Omental fat pad (tissue), 4 donors: ENCODE results near the gene DST. TPM values are rescaled to one million over a fixed set of nuclear protein-coding genes. Genes with fewer than 3 reads are reported as not detected.

ENCODE experiments used
- ATAC-seq: fragments of 150-250 bp; one replicate; pipeline ENCODE4 v1.9.1; 2016; ENCODE audit warnings: mild to moderate bottlenecking, moderate library complexity; ENCODE audit not compliant: low FRiP score
- DNase-seq: peaks from one replicate; pipeline ENCODE4 v3.0.0-alpha.2; 2019; ENCODE audit warnings: low spot score
- CTCF ChIP-seq, 3 donors: fragments of 450-650 bp; IDR thresholded peaks; one replicate each; pipeline ENCODE4 v1.5.1; 2016 to 2017; ENCODE audit warnings: antibody characterized with exemption in 3 of 3, mild to moderate bottlenecking in 3 of 3, moderate library complexity in 2 of 3
- total RNA-seq, 4 donors: library from RNA; depleted of rRNA; stranded (reverse); fragments of >200 nt; gene quantifications; one replicate each; pipeline ENCODE4 v1.1.0, GENCODE V29; 2016

DST gene
- total RNA-seq, 4 donors from 2014 or later = 126 to 371 (median 160) TPM

GRCh38 chr6:56551409-56552120 is 91.1 kb downstream of the DST start:
- no peak for TF ChIP-seq CTCF (IDR thresholded peaks at IDR 0.05)
- ATAC-seq (no peak), DNase-seq (no peak)

GRCh38 chr6:56550301-56550700 is 92.4 kb downstream of the DST start:
- DNase-seq (no peak), ATAC-seq (no peak)
- TF ChIP-seq CTCF (IDR thresholded peaks at IDR 0.05) = no peak

GRCh38 chr6:56549014-56549413 is 93.7 kb downstream of the DST start:
- TF ChIP-seq CTCF (IDR thresholded peaks at IDR 0.05) = no peak
- ATAC-seq (peak; percentile 57), DNase-seq (no peak)

- ATAC-seq = no peak
- TF ChIP-seq CTCF (IDR thresholded peaks at IDR 0.05) = no peak
- DNase-seq = no peak
These were observed 95.0 kb downstream of the DST start for GRCh38 chr6:56547687-56548086.

- TF ChIP-seq CTCF (IDR thresholded peaks at IDR 0.05) = no peak
- ATAC-seq (peak; percentile 95), DNase-seq (peak; percentile 69)
These were observed 100.0 kb downstream of the DST start for GRCh38 chr6:56542364-56543331.

- no peak for DNase-seq
- ATAC-seq = no peak
- TF ChIP-seq CTCF (IDR thresholded peaks at IDR 0.05) = no peak
These were observed 100.8 kb downstream of the DST start for GRCh38 chr6:56541741-56542360.
